Ishikawa (cell line): Measurements from ENCODE around the gene LDLRAD2.

Experiments used
- NFIC ChIP-seq: IDR thresholded peaks from 2 replicates; pipeline ENCODE4 v1.6.1; 2012
- REST ChIP-seq: IDR thresholded peaks from 2 replicates; pipeline ENCODE4 v1.6.1; 2012; ENCODE audit warnings: low read depth, mild to moderate bottlenecking
- USF1 ChIP-seq: IDR thresholded peaks from 2 replicates; pipeline ENCODE4 v1.6.1; 2012
- YY1 ChIP-seq: IDR thresholded peaks from 2 replicates; pipeline ENCODE4 v1.6.1; 2012; ENCODE audit warnings: low read depth

- TF ChIP-seq USF1 (no peak), NFIC (no peak), REST (no peak), YY1 (no peak)
Observed at GRCh38 chr1:21828506-21829210, 16.6 kb downstream of the LDLRAD2 start.
